GM19324 (cell line): Measurements from ENCODE around the gene PRKCH.
"Not testable (repeated sequence)": the region's sequence is repeated elsewhere in the genome, so short reads cannot be mapped to it uniquely, and the experiment has no call there.

ENCODE experiments used
- ATAC-seq: cut with Tn5 transposase; IDR thresholded peaks from one replicate; pipeline ENCODE4 v1.9.1; 2021; ENCODE audit warnings: mild to moderate bottlenecking, moderate library complexity; ENCODE audit not compliant: unreplicated experiment, low FRiP score

The PRKCH gene

DNA sequence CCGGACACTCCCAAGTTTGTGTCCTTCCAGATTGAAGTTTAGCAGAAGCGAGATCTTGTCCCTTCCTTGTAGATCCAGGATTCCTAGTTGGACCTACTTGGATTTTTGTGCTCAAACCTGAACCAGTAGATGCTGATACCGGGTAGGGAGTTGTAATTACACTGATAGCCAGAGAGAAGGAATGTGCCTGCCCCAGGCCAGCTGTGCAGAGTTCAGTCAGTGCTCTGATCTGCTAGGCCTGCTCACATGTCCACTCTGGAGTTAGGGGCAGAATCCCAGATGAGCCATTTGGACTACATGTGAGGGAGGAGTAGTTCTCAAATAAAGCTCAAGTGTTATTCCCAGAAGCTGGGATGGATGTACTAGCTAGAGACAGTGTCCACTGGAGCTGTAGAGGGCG, 65.7 kb downstream of the PRKCH start:
- no peak for ATAC-seq

- ATAC-seq = no peak
These were observed 67.0 kb downstream of the PRKCH start for GRCh38 chr14:61388173-61388975.

DNA sequence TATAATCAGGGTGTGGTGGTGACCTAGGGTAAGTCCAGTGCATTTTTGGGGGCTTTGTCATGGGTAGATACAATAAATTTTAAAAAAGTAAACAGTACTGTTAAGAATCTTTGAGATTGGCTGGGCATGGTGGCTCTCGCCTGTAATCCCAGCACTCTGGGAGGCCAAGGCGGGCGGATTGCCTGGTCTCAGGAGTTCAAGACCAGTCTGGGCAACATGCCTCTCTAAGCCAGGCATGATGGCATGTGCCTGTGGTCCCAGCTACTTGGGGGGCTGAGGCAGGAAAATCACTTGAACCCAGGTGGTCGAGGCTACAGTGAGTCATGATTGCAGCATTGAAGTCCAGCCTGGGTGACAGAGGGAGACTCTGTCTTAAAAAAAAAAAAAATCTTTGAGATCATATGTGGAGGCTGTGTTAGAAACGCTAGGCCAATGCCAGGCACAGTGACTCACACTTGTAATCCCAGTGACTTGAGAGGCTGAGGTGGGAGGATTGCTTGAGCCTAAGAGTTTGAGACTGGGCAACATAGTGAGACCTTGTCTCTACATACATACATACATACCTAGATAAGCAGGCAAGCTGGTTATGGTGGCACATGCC, 67.7 kb downstream of the PRKCH start:
- no peak for ATAC-seq

DNA sequence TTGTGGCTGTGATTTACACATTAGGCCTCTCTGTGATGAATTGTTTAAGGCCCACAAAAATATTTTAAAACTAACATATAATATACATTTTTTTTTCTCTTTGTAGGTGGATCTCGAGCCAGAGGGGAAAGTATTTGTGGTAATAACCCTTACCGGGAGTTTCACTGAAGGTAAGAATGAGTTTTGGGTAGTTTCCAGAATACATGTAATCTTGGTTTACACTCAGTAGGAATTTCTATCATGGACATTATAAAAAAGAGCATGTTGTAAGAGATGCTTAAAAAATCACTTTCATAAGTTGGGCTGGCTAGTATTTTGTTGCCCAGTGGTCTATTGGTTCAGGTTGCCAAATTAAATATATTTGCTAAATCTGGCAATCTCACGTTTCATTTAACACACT, 69.7 kb downstream of the PRKCH start:
- no peak for ATAC-seq

DNA sequence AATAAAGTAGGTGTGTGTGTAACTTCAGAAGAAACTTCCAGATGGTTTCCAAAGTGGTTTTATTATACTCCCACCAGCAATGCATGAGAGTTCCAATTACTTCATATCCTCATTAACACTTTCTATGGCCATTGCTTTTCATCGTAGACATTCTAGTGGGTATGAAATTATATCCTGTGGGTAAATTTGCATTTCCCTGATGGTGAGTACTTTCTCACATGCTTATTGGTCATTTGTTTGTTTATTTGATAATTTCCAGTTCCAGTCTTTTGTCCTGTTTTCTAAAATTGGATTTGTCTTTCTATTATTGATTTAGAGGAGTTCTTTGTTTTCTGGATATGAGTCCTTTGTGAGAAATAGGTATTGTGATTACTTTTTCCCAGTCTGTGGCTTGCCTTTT, 70.9 kb downstream of the PRKCH start:
- no peak for ATAC-seq

DNA sequence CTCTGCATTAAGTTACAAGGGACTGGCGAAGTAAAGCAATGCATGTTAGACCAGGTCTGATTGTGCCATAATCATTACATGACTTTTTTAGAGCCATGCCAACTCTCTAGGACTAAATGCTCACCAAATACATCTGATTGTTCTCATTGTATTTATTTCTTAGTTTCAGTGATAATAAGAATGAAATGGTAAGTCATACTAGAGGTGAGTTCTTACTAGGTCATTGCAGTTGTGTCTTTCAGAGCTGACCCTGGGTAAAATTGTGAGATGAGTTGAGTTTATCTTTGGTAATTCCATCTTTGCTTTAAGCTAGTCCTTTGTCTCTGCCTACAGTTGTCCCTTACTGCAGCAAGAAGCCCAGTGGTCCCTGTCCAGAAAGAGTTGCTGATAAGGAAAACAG, 73.2 kb downstream of the PRKCH start:
- no peak for ATAC-seq

GRCh38 chr14:61395115-61395725, 73.8 kb downstream of the PRKCH start:
- ATAC-seq = no peak

- no peak for ATAC-seq
These were observed 74.9 kb downstream of the PRKCH start for GRCh38 chr14:61396279-61396678.

- no peak for ATAC-seq
These were observed 75.3 kb downstream of the PRKCH start for GRCh38 chr14:61396694-61397093.

DNA sequence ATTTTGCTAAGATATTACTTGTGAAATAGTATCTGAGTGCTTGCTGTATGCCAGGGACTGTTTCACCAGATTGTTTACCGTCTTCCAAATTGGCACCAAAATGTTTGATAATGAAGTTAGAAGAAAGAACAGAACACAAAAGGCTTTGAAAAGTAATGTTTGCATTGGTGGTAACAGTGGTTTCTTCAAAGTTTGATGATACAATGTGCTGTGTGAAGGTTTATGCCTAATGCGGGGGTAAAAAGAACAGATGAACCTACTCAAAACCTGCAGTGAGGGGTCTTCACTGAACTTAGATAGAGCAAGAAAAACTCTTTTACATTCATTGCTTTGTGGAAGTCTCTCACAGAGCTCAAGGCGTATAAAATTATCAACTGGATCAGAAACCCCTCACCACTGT, 76.2 kb downstream of the PRKCH start:
- no peak for ATAC-seq

GRCh38 chr14:61398221-61398620, 76.8 kb downstream of the PRKCH start:
- no peak for ATAC-seq

- no peak for ATAC-seq
These were observed 78.0 kb downstream of the PRKCH start for GRCh38 chr14:61399365-61399764.

GRCh38 chr14:61401461-61401860, 80.1 kb downstream of the PRKCH start:
- ATAC-seq = no peak

GRCh38 chr14:61403411-61403810, 82.0 kb downstream of the PRKCH start:
- no peak for ATAC-seq

DNA sequence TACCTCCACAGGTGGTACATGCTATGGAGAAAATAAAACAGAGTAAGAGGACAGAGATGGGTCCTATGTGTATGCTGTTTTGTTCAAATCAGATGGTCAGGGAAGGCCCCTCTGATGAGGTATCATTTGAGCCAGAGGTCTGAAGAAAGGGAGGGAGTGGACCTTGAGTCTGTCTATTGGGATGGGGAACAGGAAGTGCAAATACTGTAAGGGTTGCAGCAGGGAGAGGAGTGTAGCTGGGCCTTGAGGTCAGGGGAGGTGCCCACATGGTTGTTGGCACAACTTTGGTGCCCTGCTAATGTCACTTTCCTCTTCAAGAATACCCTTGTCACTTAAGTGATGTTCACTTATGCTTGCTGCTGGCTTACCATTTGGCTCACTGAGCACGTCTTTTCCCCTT, 83.3 kb downstream of the PRKCH start:
- ATAC-seq = no peak

DNA sequence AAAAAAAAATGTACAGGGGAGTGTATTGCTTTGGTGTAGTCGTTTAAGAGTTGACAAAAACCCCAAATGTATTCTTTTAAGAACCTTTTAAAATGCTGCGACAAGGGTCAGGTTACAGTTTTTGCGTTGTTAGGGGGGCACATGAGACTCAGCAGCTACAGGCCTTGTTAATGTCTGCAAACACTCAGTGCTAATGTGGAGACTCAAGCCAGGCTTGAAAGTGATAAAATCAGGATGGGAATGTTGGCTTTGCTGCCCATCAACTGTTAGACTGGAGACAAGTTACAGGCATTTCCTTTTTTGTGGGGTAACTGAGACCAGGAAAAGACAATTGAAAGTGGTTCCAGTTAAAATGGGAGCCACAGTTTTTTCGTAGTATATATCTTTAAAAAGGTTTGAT, 84.8 kb downstream of the PRKCH start:
- no peak for ATAC-seq

DNA sequence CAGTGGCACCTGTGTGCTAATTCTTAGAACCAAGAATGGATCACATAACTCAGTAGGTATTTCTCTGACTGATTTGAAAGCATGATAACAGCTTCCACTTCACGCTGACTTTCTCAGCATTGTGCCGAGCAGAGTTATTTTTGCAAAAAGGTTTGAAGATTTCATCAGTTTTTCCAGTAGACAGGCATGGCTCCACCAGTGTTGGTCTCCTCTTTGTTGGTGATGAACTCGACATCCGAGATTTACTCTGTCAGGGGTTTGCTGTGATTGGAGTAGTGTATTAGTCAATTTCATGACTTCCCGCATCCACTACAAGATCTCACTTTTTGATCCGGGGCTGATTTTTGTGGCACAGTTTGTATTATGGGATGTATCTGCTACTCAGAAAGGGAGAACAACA, 85.3 kb downstream of the PRKCH start:
- no peak for ATAC-seq

DNA sequence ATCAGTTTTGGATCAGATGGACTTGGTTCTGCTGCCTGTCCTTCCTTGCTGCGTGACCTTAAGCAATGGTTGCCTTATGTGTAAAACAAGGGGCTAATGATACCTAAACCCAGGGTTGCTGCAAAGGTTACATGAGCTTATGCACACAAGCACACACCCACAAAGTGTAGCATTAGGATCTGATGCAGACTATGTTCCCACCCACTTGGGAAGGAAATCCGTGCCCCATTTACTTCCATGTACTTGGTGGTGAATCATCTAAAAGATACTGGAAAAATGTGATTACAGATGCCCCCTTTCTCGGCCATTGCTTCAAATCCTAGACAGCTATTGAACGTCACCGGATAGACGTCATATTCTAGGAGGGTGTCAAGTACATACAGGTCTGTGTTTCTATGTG, 87.1 kb downstream of the PRKCH start:
- ATAC-seq = no peak

DNA sequence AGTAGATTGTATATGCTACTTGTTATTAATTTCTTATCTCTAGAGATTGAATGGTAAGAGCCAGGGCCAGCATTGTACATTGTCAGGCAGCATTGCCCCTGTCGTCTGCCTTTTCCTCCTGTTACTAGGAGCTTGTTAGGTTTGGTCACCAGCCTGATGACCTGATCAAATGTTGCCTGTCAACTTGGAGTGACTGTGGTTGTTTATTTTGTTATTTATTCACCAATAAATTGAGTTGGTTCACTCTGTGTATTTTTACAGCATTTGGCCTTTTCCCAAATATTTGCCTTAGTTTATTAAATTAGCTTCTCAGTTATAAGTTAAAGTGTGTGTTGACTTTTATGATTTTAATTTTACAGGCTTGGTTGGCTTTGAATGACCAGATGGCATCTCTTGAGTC, 88.4 kb downstream of the PRKCH start:
- ATAC-seq = no peak

- ATAC-seq = not testable (repeated sequence)
These were observed 94.6 kb downstream of the PRKCH start for GRCh38 chr14:61415934-61416333.

DNA sequence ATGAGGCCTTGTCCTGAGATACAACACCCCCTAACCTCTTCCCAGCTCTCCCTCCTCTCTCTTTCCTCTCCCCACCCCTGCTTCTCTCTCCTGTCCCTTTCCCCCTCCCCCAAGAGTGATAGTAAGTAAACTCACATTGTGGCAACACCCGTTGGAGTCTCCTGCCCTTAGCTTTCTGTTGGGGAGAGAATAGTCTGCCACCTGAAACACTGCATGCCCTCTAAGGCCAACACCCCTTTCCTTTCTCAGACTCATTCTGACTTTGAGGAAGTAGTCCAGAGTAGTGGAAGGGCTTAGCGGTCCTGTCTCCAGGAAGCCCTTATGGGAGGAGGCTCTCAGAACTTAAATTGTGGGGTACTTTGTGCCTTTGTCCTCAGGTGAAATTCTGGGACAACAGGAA, 95.2 kb downstream of the PRKCH start:
- ATAC-seq = no peak

DNA sequence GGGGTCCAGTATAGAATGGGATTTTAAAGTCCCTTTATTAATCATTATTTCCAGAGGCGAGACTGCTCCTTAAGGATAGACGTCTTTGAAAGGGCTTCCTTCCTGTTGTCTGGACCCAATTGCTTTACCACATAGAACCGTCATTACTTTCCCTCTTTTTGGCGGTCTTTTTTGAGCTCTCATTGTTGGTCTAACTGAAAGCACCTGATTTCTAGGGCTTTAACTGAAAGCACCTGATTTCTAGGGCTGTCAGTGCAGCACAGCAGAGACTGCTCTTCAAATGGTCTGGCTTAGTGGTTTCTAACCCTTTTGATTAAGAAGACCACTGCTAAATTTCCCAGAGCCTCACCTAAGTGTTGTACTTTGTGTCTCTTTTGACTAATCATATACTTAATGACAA, 95.8 kb downstream of the PRKCH start:
- ATAC-seq = no peak
